HT-29 (cell line): ENCODE measurements around the gene UBE2H. TPM values are rescaled to one million over a fixed set of nuclear protein-coding genes. Genes with fewer than 3 reads are reported as not detected.
A peak's percentile ranks its signal among the peaks of the same experiment; 100 is the strongest.
"Not testable (repeated sequence)": the region's sequence is repeated elsewhere in the genome, so short reads cannot be mapped to it uniquely, and the experiment has no call there.

Experiments
- DNase-seq: peaks from one replicate; pipeline ENCODE4 v3.0.0-alpha.2; 2015; ENCODE audit warnings: low spot score
- total RNA-seq: library from RNA; depleted of rRNA; stranded (reverse); fragments of >200 nt; shearing (Covaris generic); gene quantifications from 2 replicates; pipeline ENCODE4 v1.2.3, GENCODE V29; 2014; rRNA removed

The UBE2H gene
- total RNA-seq, result 96.5 and 96.8 TPM in 2 replicates

DNA sequence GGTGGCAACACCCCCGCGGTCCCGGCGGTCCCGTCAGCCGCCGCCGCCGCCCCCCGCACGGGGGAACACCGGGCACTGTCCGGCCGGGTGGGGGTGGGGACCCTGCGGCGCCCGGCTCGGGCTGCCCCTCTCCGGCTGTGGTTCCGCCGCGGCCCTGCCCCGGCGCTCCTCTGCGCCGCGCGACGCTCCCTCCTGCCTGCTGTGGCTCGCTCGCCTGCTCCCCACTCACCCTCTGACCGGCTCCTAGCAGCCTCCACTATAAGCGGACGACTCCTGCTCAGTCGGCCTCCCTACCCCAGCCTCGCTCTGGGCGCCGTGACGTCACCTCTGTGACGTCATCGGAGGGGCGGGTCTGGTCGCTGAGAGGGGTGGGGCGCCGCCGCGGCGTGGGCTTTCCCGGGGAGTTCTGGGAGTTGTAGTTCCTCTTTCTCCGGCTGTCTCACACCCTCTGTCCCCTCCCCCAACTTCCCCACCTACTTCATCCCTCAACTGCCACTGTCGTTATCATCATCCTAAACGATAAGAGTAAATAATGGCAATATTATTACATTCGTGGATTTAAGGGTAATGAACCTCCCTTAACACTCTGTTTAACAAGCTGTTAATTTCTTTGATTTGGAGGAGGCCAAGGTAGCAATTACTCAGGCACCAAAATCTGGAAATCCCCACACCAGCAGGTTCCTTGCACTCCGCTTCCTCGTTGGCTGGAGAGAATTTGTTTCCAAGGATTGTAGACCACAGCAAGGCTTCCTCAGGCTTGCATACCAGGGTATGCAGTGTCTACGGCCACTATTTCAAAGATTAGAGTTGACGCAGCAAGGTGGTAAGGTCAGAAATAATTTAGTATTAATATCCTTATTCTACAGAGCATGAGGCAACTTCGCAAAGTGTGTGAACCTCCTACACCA, at the start of gene UBE2H:
Gene UBE2H (minus strand): TSS at position 308 of the 908 bp plus-strand sequence. CDS start 405 bp downstream, outside the sequence.
- DNase-seq, result peak; percentile 96

DNA sequence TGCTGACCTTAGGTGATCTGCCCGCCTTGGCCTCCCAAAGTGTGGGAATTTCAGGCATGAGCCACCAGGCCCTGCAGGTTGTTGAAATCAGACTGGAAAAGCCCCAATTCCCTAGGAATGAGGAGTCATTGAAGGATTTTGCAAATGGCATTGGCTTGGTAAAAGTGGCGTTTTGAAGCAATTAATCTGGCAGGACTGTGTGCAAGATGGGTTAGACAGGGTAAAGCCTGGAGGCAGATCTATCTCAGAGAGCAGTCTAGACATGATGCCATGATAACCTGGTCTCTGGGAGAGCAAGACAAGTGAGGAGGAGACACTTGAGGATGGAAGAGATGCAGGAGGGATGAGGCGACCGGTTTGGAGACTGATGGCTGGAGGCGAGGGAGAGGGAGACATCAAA, 45.7 kb upstream of the UBE2H start:
- DNase-seq, result no peak

DNA sequence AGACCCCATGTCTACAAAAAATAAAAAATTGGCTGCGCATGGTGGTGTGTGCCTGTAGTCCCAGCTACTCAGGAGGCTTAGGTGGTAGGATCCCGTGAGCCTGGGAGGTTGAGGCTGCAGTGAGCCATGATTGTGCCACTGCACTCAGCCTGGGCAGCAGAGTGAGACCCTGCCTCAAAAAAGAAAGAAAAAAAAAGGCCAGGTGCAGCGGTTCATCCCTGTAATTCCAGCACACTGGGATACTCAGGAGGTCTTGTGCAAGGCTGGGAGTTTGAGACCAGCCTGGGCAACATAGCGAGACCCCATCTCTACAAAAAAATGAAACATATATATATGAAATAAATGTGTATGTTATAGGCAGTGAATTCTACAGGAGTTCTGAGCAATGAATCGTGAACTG, 44.5 kb upstream of the UBE2H start:
- DNase-seq, result no peak

DNA sequence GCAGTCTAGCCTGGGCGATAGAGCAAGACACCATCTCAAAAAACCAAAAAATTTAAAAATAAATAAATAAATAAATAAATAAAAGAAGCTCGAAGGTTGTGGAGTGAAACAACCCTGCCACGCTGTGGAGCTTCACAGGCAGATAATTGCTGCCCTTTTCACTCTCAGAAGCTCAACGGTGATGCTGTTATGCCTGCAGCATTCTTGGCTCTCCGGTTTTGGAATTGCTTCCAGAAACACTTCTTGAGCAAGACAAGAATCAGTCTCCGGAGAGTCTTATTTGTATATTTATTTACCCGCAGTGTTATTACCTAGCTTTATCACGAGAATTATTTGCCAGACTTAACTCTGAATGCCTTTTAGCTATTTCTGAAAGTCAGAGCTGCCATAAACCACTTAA, 40.5 kb upstream of the UBE2H start:
- DNase-seq, result no peak

DNA sequence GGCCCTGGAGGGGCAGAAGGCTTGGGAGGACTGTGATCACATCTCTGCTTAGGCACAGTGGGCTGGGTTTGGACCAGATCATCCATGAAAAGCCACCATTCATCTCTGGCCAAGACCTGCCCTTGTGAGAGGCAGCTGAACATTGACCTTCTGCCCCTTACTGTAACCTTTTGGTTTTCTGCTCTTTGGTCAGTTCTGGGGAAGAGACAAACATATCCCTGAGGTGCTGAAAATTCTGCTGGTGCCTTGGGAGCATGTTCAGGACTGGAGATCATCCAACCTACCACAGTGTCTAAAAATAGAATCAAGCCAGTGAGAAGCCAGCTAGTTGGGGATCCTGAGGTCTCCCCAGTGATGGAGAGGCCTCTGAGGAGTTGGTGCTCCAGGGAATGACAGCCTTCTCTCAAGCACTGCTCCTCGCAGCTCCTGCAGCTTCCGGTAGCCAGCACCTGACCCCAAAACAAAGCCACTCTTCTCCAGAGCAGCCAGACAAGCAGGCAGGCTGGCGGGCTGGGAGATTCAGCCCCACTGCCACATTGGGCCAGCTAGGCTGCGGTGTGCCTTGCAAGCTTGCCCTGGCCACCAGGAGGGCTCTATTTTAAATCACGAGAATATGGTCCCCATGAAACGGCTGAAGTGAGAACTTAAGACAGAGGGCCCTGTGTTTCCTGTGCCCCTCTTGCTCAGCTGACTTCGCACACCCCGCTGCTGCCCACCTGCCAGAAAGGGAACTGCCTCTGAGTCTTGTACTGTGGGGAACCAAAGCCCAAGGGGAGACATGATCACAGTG, 37.8 kb upstream of the UBE2H start:
- DNase-seq, result no peak

DNA sequence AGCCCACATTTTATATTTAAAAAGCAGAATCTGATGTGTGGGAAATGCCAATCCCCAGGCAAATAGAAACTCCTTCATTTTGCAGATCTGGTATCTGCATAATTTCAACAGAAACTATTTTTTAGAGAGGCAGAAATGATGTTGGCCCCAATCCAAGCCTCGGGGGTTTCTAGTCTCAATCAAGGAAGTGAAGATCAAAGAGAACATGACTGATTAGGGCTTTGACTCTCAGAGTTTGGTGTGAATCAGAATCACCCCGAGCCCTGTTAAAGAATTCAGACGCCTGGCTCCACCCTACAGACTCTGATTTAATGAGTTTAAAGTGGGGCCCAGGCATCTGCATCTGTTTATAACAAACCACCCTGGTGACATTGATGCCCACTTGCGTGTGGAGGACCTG, 36.7 kb upstream of the UBE2H start:
- no peak for DNase-seq

DNA sequence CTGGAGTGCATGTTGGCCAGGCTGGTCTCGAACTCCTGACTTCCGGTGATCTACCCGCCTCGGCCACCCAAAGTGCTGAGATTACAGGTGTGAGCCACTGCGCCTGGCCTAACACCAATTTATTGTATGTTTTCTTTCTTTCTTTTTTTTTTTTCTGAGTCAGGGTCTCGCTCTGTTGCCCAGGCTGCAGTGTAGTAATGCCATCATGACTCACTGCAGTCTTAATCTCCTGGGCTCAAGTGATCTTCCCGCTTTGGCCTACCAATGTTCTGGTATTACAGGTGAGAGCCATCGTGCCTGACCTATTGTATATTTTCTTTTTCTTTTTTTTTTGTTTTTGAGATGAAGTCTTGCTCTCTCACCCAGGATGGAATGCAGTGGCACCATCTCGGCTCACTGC, 33.8 kb upstream of the UBE2H start:
- no peak for DNase-seq

DNA sequence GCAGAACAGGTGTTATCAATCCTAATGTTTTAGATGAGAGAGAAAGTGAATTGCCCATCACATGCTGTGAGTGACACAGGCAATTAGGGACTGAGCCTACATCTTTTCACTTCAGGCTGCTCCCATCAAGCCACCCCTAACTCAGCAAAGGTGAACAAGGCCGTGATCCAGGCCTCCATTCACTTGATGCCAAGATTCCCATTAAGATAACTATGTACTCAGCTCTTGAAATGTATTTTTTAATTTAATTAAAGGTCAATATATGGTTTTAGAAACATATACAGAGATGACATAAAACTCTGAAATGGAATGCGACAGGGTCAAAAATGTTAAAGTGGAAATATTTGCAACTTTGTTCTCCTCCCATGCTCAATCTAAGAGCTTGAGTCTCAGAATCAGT, 27.9 kb upstream of the UBE2H start:
- no peak for DNase-seq

DNA sequence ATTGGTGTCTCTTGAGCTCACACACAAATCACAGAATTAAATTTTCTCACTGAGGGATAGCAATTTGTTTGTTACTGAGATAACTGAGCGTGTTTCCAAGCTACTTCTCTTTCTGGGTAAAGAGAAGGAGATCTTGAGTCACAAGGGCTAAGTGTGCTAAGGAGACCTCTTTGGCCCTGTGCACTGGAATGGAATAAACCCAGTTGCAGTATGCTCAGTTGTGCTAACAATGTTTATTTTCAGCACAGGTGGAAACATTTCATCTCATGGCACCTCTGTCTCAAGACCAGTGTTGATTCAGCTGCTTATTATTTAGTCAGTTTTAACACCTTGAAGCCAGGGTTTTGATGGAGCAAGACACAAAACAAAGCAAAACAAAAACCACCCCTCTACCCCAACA, 22.5 kb upstream of the UBE2H start:
- DNase-seq, result no peak

DNA sequence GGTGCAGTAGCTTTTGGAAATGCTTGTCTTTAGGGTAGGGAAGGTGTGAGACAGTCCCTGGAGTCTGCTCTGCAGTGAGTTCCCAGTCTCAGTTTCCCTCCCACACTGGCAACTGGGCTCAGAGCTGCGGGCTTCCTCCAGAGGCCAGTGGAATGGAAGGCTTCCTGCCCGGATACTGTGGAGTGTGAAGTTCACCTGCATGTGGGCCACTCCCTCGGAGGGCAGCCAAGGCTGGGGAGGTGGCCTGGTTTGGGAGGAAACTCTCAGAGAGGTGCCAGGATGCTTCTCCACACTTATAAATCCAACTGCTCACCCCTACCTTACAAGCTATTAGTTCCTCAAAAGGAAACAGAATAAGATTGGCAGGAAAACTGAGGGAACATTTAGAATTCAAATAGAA, 18.1 kb upstream of the UBE2H start:
- no peak for DNase-seq

DNA sequence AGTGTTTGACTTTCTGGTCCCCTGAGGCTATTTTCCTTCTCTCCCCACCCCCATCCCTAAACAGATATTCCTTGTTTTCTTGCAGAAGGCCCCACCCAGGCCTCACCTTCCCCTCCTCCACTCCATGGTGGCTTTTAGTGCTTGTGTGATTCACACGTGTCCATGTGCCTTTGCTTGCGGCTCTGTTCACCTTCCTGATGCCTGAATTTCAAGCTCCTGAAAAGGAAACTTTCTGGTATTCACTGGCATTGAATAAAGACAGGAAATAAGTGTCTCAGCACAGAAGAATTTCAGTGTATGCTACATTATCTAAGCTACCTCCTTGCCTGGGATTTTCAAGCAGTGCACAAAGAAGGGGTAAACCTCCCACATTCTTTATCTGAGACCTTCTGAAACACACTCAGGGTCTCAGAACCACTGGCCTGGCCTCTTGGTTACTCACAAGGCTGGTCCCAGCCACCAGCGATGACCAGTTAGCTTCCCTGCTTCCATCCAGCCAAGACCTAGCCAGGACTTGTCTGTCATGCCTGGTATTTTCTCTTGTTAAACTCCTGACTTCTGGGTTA, 17.2 kb upstream of the UBE2H start:
- peak; percentile 27 for DNase-seq

DNA sequence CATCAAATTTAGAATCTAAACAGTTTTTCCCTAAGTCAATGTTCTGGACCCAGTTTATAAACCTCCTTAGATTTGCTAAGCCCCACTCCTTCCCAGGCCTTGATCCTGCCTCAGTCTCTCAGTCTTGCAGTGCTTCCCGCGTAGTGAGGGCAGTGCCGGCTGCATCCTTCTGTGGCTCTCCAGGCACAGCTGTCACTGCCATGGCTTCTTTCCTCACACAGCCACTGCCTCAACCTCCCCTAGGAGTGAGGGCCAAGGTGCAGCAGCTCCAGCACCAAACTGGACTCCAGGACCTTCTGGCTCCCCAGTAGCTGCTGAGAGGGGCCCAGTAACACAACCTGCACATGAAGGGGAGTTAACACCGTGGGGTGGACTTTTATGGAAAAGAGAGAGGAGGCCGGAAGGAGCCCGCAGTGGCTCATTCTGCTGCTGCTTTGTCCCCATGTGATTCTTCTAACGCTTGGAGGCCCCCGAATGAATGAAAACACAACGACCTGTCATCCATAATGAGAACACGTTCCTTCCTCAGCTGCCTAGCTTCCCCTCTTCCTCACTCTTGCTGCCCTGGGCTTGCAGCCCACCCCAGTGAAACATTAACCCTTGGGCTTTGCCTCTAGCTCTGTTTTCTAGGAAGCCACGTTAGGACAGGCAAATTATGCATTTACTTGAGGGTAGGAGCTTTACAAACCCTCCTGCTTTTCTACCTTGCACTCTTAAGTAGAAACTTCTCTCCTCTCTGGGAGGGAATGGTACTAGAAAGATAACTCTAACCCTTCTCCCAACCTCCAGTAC, 16.0 kb upstream of the UBE2H start:
- DNase-seq, result no peak

DNA sequence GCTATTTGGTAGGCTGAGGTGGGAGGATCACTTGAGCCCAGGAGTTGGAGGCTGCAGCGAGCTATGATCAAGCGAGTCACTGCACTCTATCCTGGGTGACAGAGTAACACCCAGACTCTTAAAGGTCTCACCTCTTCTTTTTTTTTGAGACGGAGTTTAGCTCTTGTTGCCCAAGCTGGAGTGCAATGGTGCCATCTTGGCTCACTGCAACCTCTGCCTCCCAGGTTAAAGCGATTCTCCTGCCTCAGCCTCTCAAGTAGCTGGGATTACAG, 7.4 kb upstream of the UBE2H start:
- not testable (repeated sequence) for DNase-seq

DNA sequence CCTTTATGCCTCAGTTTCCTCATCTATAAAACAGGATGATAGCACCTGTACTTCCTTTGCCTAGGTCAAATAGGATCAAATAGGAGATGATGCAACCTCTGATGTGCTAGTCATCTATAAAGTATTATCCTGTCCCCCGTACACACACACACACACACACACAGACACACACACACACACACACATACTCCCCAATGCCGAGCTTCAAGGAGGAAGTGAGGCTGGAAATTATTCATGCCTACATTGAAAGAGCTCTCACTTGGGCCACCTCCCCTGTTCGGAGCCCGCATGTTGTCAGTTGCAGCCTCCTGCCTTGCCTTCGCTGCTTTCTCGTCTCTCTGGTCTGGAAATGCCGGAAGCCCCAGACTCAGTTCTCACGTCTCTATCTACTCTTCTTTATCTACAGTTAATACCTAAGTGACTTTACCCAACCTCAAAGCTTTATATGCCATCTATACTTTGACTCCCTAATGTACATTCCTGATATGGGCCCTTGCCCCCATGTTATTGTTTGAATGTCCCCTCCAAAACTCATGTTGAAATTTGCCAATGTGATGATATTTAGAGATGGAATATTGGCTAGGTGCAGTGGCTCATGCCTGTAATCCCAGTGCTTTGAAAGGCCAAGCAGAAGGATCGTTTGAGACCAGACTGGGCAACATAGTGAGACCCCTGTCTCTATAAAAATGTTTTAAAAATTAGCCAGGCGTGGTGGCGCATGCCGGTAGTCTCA, 6.9 kb upstream of the UBE2H start:
- no peak for DNase-seq

DNA sequence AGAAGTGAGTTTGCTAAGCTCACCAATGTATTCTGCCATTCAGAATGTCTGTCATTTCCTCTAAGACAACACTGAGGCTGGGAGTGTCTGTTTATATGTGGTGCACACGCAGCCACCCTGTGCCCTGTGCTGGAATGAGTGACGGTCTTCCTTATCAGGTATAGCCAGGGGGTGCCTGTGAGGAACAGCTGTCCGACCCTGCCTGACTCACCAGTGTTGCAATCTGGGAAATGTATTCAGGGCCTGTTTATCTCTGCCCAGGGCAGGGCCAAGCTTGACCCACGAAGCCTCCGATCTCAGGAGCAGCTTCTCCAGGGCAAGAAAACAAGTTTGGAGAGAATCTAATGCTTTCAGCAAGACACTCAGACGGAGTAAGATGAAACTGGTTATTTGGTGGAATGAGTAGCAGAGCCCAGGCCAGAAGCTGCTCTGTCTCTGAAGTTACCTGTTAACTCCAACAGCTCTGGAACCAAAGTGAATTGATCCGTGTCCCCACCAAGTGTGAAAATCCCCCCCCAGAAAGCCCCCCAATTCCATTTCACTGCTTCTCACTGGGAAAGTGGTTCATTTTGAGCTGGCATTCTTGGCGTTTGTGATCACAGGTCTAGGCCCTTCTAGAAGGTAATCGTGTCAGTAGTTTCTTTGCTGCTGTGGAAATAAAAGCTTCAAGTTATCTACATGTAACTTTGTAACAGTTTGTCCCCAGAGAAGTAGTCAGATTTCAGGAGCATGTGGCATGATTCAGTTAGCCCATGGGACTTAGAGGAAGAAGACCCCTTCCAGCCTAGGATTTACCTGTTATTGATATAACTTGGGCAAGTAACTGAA, 6.1 kb upstream of the UBE2H start:
- peak; percentile 72 for DNase-seq

DNA sequence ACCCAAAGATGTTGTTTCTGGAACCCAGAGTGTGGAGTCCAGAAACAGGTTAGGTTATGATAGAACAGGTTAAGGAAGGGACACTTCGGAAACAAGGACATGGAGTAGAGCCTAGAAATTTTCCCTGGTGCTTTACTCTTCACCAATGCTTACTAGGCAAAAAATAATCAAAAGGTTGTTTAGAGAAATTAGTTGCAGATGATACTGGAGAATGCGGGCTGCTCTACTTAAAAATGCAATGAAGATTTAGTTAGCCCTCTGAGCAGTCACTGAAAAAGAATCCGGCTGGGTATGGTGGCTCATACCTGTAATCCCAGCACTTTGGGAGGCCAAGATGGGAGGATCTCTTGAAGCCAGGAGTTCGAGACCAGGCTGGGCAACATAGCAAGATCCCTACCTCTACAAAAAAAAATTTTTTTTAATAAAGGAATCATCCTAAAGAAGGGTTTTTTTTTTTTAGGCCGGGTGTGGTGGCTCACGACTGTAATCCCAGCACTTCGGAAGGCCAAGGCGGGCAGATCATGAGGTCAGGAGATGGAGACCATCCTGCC, 3.3 kb upstream of the UBE2H start:
- no peak for DNase-seq

DNA sequence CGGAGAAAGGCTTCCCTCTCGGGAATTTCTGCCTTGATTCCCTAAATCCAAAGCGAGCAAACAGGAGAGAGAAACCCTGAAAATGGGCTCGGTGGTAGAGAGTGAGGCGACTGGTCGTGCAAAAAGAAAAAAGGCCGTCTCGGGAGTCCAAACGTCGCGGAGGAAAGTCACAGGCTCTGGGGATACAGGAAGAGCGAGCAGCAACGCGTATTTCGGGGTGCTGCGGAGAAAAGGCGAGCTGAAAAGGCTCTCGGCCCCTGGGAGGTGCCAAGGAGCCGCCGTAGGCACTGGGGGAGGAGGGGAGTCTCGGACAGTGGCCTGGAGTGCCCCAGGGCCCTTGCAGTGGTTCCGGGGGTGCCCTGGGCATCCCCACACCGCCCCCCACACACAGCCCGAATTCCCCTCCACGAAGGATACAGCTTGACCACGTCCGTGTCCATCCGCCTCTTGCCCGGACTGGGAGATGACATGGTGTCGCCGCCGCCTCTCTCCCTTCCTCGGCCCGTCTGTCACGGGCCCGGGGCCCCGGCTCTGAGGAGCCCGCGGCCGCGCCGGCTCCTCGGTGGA, 591 bp downstream of the UBE2H start:
- DNase-seq, result peak; percentile 80

DNA sequence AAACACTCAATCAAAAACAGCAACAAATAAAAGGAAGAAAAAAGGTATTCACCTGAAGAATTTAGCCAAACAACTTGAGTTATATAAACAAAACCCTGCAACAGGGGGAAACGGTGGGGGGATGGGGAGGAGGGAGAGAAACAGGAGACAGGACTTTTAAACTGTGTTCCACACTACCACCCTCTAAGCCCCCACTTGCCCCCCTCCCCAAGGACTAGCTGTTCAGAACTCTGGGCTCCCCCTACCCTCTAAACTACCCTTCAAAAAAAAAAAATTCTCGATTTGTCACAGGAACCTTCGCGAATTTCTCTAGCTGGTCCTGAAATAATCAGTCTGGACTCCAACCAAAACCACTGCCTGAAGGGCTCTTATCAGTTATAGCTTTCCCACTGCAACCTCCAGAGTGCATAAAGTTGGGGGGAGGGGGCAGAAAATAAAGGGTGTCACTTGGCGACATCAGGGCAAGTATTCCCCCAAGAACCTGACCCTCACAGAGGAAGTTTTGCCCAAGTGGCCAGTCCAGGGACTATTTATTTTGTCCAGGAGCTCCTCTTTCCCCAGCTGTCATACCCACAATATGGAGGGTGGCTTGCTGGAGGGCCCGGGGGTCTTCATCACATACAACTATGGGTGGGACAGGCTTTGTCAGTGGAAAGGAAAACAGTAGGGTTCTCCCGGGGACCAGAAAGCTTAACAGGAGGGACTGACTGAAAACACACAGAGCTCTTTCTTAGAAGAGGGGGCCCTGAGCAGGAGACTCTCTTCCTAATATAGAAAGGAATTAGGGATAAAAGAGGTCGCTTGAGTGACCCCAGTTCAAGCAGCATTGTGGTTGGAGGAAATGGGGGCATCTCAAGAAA, 1.3 kb downstream of the UBE2H start:
- DNase-seq, result peak; percentile 58

DNA sequence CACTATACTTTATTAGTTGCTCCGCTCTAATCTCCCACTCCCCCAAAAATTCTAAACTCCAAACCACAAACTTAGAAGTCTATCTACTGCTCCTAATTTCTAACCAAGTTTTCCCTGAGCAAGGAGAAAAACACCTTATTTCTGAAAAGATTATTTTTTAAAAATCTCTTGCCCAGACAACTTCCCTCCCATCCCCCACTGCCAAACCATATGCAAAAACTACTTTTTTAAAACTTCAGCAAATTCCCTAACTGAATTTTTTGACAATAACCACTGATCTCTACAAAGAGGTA, 1.9 kb downstream of the UBE2H start:
- DNase-seq, result no peak
